ENCODE measurements around the gene ALMS1. TPM values are rescaled to one million over a fixed set of nuclear protein-coding genes. Genes with fewer than 3 reads are reported as not detected.
"Not testable (repeated sequence)": the region's sequence is repeated elsewhere in the genome, so short reads cannot be mapped to it uniquely, and the experiment has no call there.

Gene ALMS1
- total RNA-seq, 1 donor from 2014 or later: 25.0 TPM

DNA sequence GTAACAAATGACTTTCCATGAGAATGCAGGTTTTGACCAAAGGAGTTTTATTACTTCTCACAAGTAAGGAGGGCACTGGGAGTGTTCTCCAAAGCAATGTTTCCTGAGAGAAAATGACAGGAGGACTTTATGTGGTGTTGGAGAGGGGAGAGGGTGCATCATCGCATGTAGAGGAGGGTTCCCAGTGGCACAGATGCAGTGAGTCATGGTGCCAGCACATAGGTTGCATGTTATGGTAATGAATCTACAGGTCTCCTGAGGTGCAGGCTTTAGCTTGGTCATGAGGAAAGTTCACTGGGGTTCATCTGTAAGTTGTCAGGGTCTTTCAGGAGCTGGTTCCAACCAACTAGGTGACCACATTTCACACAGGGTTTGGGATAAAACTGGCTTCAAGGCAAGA is 226.2 kb downstream of the ALMS1 start:
- no peak for DNase-seq (ENCODE audit: extremely low spot score in 2 of 2)
- Histone ChIP-seq H3K27me3 (no peaks in the 10 kb centered on the region), H3K36me3 (peaks cover 0 to 19% of the 10 kb centered on the region in 2 donors), H3K4me3 (no peak overlapping the region), H3K4me1 (no peaks in the 10 kb centered on the region), H3K9me3 (no peaks in the 10 kb centered on the region), H3K27ac (no peak overlapping the region)
- TF ChIP-seq POLR2AphosphoS5 (IDR thresholded peaks at IDR 0.05; ENCODE audit: insufficient read depth in 1 of 2, low read depth in 1 of 2): no peak
- intact Hi-C loops (cut with DNase I): no loop called here

DNA sequence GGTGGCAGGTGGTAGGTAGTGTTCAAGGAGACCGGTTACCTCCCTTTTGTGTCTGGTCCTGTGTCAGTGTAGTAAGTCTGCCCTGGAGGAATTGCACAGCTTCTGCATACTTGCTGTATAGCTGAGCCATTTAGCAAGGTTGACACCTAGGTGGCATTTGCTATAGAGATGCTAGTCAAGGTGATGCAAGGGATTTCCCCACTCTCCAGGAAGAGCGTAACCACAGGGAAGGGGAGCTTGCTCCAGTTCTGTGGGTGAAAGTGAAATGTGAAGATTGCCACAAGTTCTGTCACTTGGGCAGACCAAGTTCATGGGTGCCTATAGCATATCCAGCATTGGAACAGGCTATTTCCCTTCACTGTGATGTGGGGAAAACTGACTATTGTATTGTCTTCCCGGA is 228.5 kb downstream of the ALMS1 start:
- H3K9me3 ChIP-seq: no peaks in the 10 kb centered on the region
- H3K27me3 ChIP-seq: no peaks in the 10 kb centered on the region
- no peaks in the 10 kb centered on the region for H3K4me1 ChIP-seq
- intact Hi-C loops (cut with DNase I): no loop called here
- H3K27ac ChIP-seq: no peak overlapping the region
- no peak for DNase-seq (ENCODE audit: extremely low spot score in 2 of 2)
- peaks cover 0 to 16% of the 10 kb centered on the region in 2 donors for H3K36me3 ChIP-seq
- no peak overlapping the region for H3K4me3 ChIP-seq
- TF ChIP-seq POLR2AphosphoS5 (IDR thresholded peaks at IDR 0.05; ENCODE audit: insufficient read depth in 1 of 2, low read depth in 1 of 2): no peak
- no peak for TF ChIP-seq CTCF (IDR thresholded peaks at IDR 0.05)
- no peak for TF ChIP-seq POLR2A (IDR thresholded peaks at IDR 0.05)

- Histone ChIP-seq H3K4me3 (no peak overlapping the region), H3K4me1 (no peaks in the 10 kb centered on the region), H3K27me3 (no peaks in the 10 kb centered on the region), H3K27ac (no peak overlapping the region), H3K36me3 (peaks cover 0 to 7% of the 10 kb centered on the region in 2 donors), H3K9me3 (no peaks in the 10 kb centered on the region)
- intact Hi-C loops (cut with DNase I): no loop called here
- DNase-seq (ENCODE audit: extremely low spot score in 2 of 2): no peak
- TF ChIP-seq CTCF (IDR thresholded peaks at IDR 0.05): no peak
- TF ChIP-seq POLR2AphosphoS5 (IDR thresholded peaks at IDR 0.05; ENCODE audit: insufficient read depth in 1 of 2, low read depth in 1 of 2): no peak
- no peak for TF ChIP-seq POLR2A (IDR thresholded peaks at IDR 0.05)
Observed at GRCh38 chr2:73614997-73615396, 229.4 kb downstream of the ALMS1 start.

DNA sequence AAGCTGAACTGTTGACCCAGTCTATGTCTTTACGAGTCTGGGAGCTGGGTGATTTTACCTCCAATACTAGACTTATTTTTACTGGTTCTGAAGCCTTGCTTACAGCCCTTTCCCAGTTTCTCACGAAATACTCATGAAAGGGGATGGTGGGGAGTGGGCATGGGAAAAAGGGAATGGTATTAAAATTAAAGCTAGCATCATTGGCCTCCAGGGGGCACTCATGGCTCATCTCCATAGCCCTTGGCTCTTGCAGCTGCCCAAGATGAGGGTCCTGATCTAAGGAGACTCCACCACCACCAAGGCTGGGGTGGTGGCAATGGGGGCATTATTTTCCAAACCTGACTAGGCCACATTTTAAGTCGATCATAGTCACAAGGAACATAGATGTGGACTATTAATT is 234.3 kb downstream of the ALMS1 start:
- H3K27ac ChIP-seq; H3K27me3 ChIP-seq; H3K4me1 ChIP-seq; H3K9me3 ChIP-seq; H3K4me3 ChIP-seq; DNase-seq (ENCODE audit: extremely low spot score in 2 of 2); intact Hi-C loops (cut with DNase I); H3K36me3 ChIP-seq: not testable (repeated sequence)

DNA sequence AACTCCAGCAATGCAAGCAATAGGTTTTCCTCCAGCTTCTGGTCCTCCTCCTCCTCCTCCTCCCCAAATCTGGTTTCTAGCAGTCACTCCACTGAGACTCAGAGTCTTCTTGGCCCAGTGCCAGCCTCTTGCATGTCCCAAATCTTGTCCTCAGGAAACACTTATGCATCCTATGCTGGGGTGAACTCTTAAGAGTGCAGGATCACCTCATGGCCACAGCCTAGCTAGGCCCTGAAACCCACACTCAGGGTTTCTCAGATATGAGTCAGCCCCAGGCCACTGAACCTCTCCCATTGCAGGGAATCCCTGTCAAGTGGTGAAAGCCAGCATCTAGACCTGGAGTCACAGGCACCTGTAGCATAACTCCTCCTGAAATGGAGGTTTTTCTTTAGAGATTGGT is 238.4 kb downstream of the ALMS1 start:
- DNase-seq (ENCODE audit: extremely low spot score in 2 of 2); H3K36me3 ChIP-seq; intact Hi-C loops (cut with DNase I); H3K4me3 ChIP-seq; H3K4me1 ChIP-seq; H3K27ac ChIP-seq; H3K27me3 ChIP-seq; H3K9me3 ChIP-seq: not testable (repeated sequence)

DNA sequence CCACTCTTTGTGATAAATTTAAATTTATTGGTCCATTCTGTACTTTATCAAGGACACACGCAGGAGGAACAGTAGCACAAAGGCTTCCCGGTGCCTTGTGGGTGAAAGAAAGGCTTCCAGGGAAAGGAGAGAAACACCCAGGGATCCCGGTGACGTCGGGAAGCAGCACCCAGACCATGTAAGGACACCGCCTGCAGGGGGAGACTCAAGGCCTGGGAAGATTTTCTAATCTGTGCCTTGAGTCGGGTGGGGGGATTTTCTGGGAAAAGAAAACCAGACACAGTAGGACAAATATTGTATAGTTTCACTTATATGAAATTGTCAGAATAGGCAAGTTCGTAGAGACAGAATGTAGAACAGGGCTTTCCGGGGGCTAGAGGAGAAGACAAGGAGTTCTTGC is 239.0 kb downstream of the ALMS1 start:
- H3K27ac ChIP-seq; H3K4me1 ChIP-seq; H3K36me3 ChIP-seq; H3K27me3 ChIP-seq; intact Hi-C loops (cut with DNase I); H3K9me3 ChIP-seq; H3K4me3 ChIP-seq; DNase-seq (ENCODE audit: extremely low spot score in 2 of 2): not testable (repeated sequence)

DNA sequence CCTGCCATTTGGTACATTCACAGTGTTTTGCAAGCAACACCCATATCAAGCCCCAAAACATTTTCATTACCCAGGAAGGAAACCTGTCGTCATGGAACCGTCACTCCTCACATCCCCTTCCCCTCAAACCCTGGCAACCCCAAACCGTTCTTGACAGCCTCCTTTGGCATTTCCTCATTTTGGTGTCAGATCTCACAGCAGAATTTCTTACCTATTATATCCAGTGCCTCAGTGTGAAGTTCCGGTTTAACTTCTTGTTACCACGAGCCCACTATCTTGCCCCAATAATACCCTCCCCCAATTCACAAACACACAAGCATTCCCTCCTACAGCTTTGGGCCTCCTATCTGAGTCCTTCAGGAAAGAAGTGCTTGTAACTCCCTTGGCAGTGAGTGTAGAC is 240.6 kb downstream of the ALMS1 start:
- H3K4me1 ChIP-seq; H3K36me3 ChIP-seq; H3K27ac ChIP-seq; intact Hi-C loops (cut with DNase I); H3K4me3 ChIP-seq; DNase-seq (ENCODE audit: extremely low spot score in 2 of 2); H3K9me3 ChIP-seq; H3K27me3 ChIP-seq: not testable (repeated sequence)

- H3K36me3 ChIP-seq; intact Hi-C loops (cut with DNase I); DNase-seq (ENCODE audit: extremely low spot score in 2 of 2); H3K27ac ChIP-seq; H3K4me1 ChIP-seq; H3K9me3 ChIP-seq; H3K27me3 ChIP-seq; H3K4me3 ChIP-seq: not testable (repeated sequence)
Observed at GRCh38 chr2:73628493-73628892, 242.9 kb downstream of the ALMS1 start.

- H3K4me1 ChIP-seq; H3K9me3 ChIP-seq; H3K36me3 ChIP-seq; H3K27ac ChIP-seq; DNase-seq (ENCODE audit: extremely low spot score in 2 of 2); H3K27me3 ChIP-seq; H3K4me3 ChIP-seq; intact Hi-C loops (cut with DNase I): not testable (repeated sequence)
Observed at GRCh38 chr2:73630662-73631266, 245.1 kb downstream of the ALMS1 start.

DNA sequence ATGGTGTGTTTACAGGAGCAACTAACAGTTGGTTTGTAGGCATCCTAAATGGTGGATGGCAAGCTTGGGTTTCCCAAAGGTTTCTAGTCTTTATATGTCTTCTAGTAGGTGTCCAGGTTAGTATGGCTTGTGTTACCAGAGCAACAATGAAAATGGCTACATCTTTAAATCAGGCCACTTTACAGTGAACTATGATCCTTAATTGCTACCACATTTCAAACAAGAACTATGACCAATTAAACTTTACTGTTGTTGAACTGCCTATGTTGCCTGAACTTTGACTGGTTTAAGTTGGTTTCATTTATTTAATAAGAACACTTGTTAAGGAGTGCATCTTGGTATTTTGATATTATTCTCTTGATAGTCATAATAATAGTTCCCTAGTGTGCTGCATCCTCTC is 251.3 kb downstream of the ALMS1 start:
- H3K4me3 ChIP-seq; DNase-seq (ENCODE audit: extremely low spot score in 2 of 2); H3K27me3 ChIP-seq; H3K4me1 ChIP-seq; H3K36me3 ChIP-seq; H3K9me3 ChIP-seq; H3K27ac ChIP-seq; intact Hi-C loops (cut with DNase I): not testable (repeated sequence)
